ENCODE data around the gene DIS3L2.

The DIS3L2 gene

DNA sequence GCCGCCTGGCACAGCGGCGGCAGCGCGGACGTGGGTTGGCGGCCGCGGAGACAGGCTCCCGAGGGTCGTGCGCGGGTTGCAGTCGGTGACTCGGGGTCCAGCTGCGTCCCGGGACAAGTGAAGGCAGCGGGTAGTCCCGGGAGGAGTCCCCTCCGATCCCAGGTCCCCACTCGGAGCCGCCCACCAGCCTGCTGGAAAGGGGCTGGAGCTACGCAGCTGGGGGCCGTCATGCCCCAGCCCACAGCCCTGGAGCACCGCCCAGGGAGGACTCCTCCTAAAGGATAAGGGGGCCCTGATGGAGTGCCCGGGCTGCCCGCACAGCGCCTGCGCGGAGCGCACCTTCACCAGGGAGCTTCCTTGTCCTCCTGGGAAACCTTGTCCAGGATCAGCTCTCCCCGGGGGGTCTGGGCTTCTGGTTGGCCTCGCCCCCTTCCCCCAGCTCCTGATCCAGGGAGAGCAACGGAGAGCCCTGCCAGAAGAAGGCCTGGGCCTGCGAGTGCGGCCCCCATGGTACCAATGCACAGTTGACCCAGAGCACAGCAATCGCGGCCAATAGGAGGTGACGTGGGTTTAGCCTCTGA lies 391.1 kb downstream of the DIS3L2 start (continued):
- TF ChIP-seq ESRRG (CRISPR knock-in tag; IDR thresholded peaks at IDR 0.05) = no peak

DNA sequence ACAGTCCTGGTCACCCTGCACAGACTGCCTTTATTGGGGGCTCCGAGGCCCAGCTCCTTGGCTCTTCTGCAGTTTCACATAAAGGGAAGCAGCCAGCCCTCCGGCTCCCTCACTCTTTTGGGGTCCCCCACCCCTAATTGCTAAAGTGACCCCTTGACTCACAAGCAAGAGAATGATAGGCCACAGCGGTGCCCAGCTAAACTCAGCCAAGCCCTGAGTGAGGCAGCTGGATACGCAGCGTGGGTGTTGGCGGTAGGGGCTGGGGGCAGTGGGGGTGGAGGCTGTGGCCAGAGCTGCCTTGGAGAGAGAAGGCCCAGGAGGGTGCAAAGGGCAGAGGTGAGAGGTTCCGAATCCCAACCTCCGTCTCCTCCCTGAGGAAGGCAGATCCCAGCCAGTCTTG lies 391.6 kb downstream of the DIS3L2 start:
- no peak for ATAC-seq
- TF ChIP-seq ZC3H10 (CRISPR knock-in tag; IDR thresholded peaks at IDR 0.05) (no peak), ZNF8 (CRISPR knock-in tag; IDR thresholded peaks at IDR 0.05) (no peak), ARNTL (CRISPR knock-in tag; IDR thresholded peaks at IDR 0.05; ENCODE audit: borderline replicate concordance, low read depth) (no peak), GLIS3 (CRISPR knock-in tag; IDR thresholded peaks at IDR 0.05) (no peak), ISL1 (CRISPR knock-in tag; IDR thresholded peaks at IDR 0.05) (no peak)
- TF ChIP-seq, protein P1, sequence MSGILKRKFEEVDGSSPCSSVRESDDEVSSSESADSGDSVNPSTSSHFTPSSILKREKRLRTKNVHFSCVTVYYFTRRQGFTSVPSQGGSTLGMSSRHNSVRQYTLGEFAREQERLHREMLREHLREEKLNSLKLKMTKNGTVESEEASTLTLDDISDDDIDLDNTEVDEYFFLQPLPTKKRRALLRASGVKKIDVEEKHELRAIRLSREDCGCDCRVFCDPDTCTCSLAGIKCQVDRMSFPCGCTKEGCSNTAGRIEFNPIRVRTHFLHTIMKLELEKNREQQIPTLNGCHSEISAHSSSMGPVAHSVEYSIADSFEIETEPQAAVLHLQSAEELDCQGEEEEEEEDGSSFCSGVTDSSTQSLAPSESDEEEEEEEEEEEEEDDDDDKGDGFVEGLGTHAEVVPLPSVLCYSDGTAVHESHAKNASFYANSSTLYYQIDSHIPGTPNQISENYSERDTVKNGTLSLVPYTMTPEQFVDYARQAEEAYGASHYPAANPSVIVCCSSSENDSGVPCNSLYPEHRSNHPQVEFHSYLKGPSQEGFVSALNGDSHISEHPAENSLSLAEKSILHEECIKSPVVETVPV (CRISPR knock-in tag; IDR thresholded peaks at IDR 0.05) = no peak
- TF ChIP-seq, protein P2, sequence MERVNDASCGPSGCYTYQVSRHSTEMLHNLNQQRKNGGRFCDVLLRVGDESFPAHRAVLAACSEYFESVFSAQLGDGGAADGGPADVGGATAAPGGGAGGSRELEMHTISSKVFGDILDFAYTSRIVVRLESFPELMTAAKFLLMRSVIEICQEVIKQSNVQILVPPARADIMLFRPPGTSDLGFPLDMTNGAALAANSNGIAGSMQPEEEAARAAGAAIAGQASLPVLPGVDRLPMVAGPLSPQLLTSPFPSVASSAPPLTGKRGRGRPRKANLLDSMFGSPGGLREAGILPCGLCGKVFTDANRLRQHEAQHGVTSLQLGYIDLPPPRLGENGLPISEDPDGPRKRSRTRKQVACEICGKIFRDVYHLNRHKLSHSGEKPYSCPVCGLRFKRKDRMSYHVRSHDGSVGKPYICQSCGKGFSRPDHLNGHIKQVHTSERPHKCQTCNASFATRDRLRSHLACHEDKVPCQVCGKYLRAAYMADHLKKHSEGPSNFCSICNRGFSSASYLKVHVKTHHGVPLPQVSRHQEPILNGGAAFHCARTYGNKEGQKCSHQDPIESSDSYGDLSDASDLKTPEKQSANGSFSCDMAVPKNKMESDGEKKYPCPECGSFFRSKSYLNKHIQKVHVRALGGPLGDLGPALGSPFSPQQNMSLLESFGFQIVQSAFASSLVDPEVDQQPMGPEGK (CRISPR knock-in tag; IDR thresholded peaks at IDR 0.05; ENCODE audit: borderline replicate concordance) = no peak

DNA sequence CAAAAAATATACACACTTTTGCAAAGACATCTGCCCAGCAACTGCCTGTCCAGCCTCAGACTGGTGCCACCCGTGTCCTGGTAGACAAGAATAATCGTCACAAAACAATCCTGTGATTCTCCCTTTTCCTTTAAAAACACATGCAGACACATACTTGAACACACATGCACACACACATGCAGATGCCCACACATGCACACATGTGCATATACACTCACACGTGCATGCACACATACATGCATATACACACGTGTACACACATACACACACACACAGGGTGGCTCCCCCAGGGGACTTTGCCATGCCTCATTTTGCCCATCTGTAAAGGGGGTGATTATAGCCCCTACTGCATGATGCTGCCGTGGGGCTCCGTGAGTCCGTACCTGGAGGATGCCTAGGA lies 392.1 kb downstream of the DIS3L2 start:
- no peak for TF ChIP-seq GLIS3 (CRISPR knock-in tag; IDR thresholded peaks at IDR 0.05)
- TF ChIP-seq, protein P3, sequence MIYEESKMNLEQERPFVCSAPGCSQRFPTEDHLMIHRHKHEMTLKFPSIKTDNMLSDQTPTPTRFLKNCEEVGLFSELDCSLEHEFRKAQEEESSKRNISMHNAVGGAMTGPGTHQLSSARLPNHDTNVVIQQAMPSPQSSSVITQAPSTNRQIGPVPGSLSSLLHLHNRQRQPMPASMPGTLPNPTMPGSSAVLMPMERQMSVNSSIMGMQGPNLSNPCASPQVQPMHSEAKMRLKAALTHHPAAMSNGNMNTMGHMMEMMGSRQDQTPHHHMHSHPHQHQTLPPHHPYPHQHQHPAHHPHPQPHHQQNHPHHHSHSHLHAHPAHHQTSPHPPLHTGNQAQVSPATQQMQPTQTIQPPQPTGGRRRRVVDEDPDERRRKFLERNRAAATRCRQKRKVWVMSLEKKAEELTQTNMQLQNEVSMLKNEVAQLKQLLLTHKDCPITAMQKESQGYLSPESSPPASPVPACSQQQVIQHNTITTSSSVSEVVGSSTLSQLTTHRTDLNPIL (CRISPR knock-in tag; IDR thresholded peaks at IDR 0.05; ENCODE audit: low read depth) = no peak
- TF ChIP-seq ZNF8 (CRISPR knock-in tag; IDR thresholded peaks at IDR 0.05) = no peak
- TF ChIP-seq OSR1 (CRISPR knock-in tag; IDR thresholded peaks at IDR 0.05) = no peak
- TF ChIP-seq, protein P4, sequence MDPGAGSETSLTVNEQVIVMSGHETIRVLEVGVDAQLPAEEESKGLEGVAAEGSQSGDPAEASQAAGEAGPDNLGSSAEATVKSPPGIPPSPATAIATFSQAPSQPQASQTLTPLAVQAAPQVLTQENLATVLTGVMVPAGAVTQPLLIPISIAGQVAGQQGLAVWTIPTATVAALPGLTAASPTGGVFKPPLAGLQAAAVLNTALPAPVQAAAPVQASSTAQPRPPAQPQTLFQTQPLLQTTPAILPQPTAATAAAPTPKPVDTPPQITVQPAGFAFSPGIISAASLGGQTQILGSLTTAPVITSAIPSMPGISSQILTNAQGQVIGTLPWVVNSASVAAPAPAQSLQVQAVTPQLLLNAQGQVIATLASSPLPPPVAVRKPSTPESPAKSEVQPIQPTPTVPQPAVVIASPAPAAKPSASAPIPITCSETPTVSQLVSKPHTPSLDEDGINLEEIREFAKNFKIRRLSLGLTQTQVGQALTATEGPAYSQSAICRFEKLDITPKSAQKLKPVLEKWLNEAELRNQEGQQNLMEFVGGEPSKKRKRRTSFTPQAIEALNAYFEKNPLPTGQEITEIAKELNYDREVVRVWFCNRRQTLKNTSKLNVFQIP (CRISPR knock-in tag; IDR thresholded peaks at IDR 0.05; ENCODE audit: borderline replicate concordance, low read depth) = no peak
- no peak for TF ChIP-seq SNAI2 (CRISPR knock-in tag; IDR thresholded peaks at IDR 0.05)
- no peak for TF ChIP-seq RARB (CRISPR knock-in tag; IDR thresholded peaks at IDR 0.05)
- TF ChIP-seq ZFP3 (CRISPR knock-in tag; IDR thresholded peaks at IDR 0.05) = no peak
- TF ChIP-seq, protein P1 (CRISPR knock-in tag; IDR thresholded peaks at IDR 0.05) = no peak
- TF ChIP-seq ZNF565 (CRISPR knock-in tag; conservative IDR thresholded peaks at IDR 0.05; ENCODE audit: low read depth) = no peak
- TF ChIP-seq, protein P5, sequence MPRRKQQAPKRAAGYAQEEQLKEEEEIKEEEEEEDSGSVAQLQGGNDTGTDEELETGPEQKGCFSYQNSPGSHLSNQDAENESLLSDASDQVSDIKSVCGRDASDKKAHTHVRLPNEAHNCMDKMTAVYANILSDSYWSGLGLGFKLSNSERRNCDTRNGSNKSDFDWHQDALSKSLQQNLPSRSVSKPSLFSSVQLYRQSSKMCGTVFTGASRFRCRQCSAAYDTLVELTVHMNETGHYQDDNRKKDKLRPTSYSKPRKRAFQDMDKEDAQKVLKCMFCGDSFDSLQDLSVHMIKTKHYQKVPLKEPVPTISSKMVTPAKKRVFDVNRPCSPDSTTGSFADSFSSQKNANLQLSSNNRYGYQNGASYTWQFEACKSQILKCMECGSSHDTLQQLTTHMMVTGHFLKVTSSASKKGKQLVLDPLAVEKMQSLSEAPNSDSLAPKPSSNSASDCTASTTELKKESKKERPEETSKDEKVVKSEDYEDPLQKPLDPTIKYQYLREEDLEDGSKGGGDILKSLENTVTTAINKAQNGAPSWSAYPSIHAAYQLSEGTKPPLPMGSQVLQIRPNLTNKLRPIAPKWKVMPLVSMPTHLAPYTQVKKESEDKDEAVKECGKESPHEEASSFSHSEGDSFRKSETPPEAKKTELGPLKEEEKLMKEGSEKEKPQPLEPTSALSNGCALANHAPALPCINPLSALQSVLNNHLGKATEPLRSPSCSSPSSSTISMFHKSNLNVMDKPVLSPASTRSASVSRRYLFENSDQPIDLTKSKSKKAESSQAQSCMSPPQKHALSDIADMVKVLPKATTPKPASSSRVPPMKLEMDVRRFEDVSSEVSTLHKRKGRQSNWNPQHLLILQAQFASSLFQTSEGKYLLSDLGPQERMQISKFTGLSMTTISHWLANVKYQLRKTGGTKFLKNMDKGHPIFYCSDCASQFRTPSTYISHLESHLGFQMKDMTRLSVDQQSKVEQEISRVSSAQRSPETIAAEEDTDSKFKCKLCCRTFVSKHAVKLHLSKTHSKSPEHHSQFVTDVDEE (CRISPR knock-in tag; IDR thresholded peaks at IDR 0.05) = no peak
- TF ChIP-seq ESRRG (CRISPR knock-in tag; IDR thresholded peaks at IDR 0.05) = no peak
- TF ChIP-seq ZNF70 (CRISPR knock-in tag; IDR thresholded peaks at IDR 0.05) = no peak
- no peak for TF ChIP-seq CSDC2 (CRISPR knock-in tag; IDR thresholded peaks at IDR 0.05)
- TF ChIP-seq ZFP30 (CRISPR knock-in tag; IDR thresholded peaks at IDR 0.05) = no peak
- no peak for TF ChIP-seq PPARA (CRISPR knock-in tag; IDR thresholded peaks at IDR 0.05; ENCODE audit: borderline replicate concordance)
- ATAC-seq = no peak

All from SK-N-SH treated with all-trans-retinoic acid at 6 μM for 48 hours (cell line).